GM21825 (cell line): ENCODE measurements around the gene SVIP.

Experiments used
- ATAC-seq: cut with Tn5 transposase; IDR thresholded peaks from one replicate; pipeline ENCODE4 v1.9.1; 2021; ENCODE audit warnings: mild to moderate bottlenecking, moderate library complexity; ENCODE audit not compliant: unreplicated experiment

Gene SVIP

DNA sequence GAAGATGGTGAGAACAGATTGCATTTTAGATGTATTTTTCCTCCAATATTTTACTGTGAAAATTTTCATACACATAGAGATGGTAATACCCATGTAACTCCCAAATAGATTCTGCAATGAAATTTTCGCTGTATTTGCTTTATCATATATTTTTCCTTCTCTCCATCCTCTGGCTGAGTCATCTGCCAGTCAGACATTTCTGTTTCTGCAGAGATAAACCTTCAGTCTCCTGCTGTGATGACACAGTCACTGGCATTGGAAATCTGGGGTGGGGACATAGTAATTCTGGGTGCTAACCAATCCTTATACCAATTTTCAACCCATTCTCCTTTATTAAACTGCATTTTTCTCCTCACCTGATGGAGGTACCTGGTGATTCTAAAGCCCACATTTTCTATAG, 33.7 kb downstream of the SVIP start:
- ATAC-seq: no peak

DNA sequence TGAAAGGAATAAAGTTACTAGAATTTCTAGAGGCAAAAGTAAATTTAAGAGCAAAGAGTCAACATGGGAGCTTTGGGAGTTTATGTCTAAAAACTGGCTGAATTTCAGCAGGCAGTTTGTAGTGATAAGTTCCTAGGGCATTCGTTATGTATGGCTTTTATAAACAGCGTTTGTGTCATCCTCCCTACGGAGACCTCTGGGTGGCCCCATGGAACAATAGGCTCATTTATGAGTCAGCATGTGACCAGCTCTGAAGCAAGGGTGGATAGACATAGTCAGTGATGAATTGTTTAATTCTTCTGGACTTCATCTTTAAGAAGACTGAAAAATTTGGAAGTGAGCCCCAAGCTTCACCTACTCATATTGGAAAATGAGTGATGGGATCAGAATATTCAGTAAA, 37.1 kb downstream of the SVIP start:
- no peak for ATAC-seq

GRCh38 chr11:22787551-22788162, 41.9 kb downstream of the SVIP start:
- no peak for ATAC-seq

- ATAC-seq: no peak
Observed at GRCh38 chr11:22787055-22787454, 42.5 kb downstream of the SVIP start.

DNA sequence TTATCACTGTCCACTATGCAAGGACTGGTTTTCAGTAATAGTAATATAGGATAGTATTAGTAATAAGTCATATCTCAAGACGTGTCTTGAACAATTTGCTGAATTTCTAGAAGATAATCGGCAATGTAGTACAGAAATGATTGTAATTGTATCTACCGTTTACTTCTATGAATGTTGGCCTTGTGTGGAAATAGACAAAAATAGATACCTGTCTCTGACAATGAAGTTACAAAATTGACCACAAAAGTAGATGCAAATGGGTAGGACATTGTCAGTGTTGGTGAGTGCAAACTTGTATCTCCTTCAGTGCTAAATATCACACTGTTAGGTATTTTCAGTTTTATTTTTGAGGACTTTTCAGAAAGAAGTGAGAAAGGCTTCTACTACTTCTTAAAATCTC, 43.1 kb downstream of the SVIP start:
- ATAC-seq: peak; percentile 75

GRCh38 chr11:22785251-22785650, 44.4 kb downstream of the SVIP start:
- ATAC-seq: no peak

DNA sequence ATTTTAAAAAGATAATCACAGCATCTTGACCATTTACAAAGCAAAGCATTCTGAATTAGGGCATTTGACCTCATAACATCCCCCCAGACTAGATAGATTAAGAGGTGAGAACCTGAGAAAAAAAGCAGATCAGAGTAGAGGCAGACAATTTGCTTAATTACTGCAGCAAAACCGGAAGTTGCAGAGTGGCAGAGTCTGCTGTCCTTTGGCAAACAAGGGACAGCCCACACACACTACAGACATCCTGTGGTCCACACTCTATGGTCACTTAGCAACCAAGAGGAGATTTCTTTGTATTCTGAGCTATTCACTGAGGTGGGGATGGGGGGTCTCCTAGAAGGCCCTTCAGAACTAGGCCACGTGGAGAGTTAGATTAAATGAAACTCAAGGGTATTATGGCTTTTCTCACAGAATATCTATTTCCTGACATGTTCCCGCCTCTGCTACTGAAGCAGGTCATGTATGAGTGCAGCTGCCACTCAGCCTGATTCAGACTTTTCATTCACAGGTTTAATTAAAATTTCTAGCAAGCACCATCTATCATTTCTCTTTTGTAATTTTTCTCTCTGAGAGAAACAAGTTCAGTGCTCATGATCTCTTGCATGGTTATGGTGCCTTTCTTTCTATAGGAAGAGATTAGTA, 48.5 kb downstream of the SVIP start:
- ATAC-seq: peak; percentile 80

GRCh38 chr11:22779850-22780249, 49.8 kb downstream of the SVIP start:
- ATAC-seq: no peak

GRCh38 chr11:22778642-22779041, 51.0 kb downstream of the SVIP start:
- ATAC-seq: no peak

- no peak for ATAC-seq
Observed at GRCh38 chr11:22775248-22775647, 54.4 kb downstream of the SVIP start.

DNA sequence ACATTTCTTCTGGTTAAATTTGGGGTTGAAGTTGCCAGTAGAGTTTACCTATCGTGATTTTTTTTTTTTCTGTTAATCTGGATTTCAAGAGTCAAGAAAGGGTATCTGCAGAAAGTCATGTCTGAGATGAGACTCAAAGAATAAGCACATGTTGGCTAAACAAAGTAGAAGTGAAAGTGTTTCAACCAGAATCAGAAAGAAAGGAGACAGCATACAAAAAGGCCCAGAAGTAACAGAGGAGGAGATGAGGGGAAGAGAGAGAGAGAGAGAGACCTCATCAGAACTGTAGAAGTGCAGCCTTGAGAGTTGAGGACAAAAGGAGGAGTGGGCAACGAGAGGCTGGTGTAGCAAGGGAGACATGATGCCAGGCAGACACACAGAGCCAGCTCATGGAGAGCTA, 54.9 kb downstream of the SVIP start:
- ATAC-seq: peak; percentile 59

- ATAC-seq: no peak
Observed at GRCh38 chr11:22769081-22769480, 60.5 kb downstream of the SVIP start.
